Endothelial cell of coronary artery (primary cell): ENCODE results near the gene DNAJB5. TPM values are rescaled to one million over a fixed set of nuclear protein-coding genes. Genes with fewer than 3 reads are reported as not detected.

Experiments used
- total RNA-seq: library from RNA; depleted of rRNA; stranded (reverse); fragments of >200 nt; gene quantifications from 2 replicates; pipeline ENCODE4 v1.2.3, GENCODE V29; 2014

The DNAJB5 gene
- 5.5 and 8.2 TPM in 2 replicates for total RNA-seq

DNA sequence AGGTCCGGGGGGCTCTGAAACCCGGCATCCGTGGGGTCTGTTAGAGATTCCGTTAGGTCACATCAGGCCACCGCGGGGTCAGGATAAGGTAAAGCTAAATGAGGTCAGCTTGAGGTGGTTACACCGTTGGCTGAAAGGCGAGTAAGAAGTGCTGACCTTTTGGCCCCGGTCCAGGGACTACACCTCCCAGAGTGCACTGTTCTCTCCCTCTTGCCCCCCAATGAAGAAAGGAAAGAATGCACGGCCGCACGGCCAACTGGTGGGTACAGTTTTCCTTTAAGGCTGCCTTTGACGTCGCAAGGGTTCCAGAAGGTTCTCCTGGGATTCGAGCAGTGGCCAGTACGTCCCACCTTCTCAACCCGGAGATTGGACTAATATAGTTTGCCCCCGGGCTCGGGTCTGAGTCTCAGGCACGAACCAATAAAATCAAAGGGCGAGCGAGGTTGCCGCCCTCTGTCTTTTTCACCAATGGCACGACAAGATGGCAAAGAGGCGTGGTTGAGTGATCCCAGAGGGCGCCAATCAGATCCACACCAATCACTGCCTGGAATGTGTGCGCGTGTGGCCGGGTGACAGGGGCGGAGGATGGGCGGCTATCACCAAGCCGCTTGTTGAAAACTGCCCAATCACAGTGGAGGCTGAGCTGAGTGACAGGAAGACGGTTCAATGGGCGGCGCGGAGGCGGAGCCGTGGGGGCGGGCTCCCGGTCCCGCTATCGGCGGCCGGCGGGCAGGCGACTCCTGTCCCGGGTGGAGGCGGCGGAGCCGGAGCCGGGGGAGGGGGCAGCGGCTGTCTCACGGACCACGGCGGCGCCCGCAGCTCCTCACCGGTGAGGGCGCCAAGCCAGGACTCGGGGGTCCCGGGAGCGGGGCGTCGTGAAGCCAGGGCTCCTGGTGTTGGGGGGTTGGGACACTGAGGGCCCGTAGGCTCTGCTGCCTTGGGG, at the start of gene DNAJB5:
TSS of gene DNAJB5 (plus strand) at position 743 of the 943 bp plus-strand sequence. CDS start 886 bp downstream, outside the sequence.

DNA sequence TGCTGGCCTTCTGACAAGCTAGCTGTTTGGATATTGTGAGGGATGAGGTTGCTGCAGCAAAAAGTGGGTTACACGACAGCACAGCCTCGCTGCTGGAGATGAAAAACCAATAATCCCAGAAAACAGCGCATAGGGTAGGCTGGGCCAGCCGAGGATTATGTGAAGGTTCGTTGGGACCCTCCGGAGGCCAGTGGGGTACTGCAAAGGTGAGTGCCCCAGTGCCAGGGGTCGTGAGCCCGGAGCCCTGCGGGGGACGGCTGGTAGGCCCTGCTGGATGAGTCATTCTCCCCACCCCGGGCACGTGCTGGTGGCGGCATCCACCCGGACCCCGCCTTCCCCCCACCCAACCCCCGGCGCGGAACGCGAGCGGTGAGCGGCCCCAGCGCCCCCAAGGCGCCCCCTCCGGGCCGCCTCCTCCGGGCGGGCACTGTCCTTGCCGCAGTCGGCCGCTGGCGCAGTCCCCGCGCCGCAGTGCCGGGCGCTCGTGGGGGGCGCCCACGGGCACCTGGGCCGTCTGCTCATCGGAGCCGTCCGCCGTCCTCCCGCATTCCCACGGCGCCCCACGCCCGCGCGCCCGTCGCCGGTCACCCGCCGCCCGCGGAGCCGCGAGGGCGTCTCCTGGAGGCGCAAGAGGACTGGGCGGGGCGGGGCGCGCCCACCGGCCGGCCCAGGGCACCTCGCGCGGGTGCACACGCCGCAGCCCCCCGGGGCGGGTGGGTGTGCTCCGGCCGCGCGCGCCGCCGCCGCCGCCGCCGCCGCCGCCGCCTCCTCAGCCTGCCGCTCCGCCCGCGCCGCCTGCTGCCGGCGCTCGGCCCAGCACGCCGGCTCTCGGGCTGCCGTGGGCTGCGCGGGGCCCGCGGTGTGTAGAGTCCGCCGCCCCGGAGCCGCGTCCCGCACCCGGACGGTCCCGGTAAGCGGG, 31.8 kb upstream of the DNAJB5 start, which contains the start of gene PHF24:
TSS of gene PHF24 (plus strand) at position 794 of the 919 bp plus-strand sequence. CDS start 13,014 bp downstream, outside the sequence.

Other genes starting within 250 kb of the DNAJB5 start
- gene PHF24, start 31.5 kb upstream of the DNAJB5 start, total RNA-seq = not detected in 2 replicates
- gene VCP, start 82.9 kb downstream of the DNAJB5 start, total RNA-seq = 616 and 770 TPM in 2 replicates
- gene FANCG, start 90.2 kb downstream of the DNAJB5 start, total RNA-seq = 13.2 and 24.7 TPM in 2 replicates
- gene PIGO, start 106.8 kb downstream of the DNAJB5 start, total RNA-seq = 8.8 and 12.0 TPM in 2 replicates
- 175 and 219 TPM in 2 replicates for gene STOML2, start 113.4 kb downstream of the DNAJB5 start, total RNA-seq
- gene ATOSB, start 126.1 kb downstream of the DNAJB5 start, total RNA-seq = 24.1 and 26.4 TPM in 2 replicates
- gene UNC13B, start 172.3 kb downstream of the DNAJB5 start, total RNA-seq = 39.3 and 42.8 TPM in 2 replicates